Transverse colon (tissue), 3 donors: ENCODE data around the gene FBXO3.

ENCODE experiments used
- CTCF ChIP-seq, 5 experiments: fragments of 200-600 bp in 3 of 5; fragments of 450-650 bp in 2 of 5; sonication (generic) in 3 of 5; IDR thresholded peaks; 1 replicate in 2 of 5; 2 replicates in 3 of 5; pipeline ENCODE4 v1.5.1; 2016 to 2017; ENCODE audit warnings: antibody characterized with exemption in 5 of 5, inconsistent platforms in 3 of 5, mild to moderate bottlenecking in 2 of 5, moderate library complexity in 1 of 5
- POLR2A ChIP-seq: fragments of 450-650 bp; IDR thresholded peaks from one replicate; pipeline ENCODE4 v1.6.1; 2016; ENCODE audit warnings: antibody characterized with exemption, mild to moderate bottlenecking, moderate library complexity

DNA sequence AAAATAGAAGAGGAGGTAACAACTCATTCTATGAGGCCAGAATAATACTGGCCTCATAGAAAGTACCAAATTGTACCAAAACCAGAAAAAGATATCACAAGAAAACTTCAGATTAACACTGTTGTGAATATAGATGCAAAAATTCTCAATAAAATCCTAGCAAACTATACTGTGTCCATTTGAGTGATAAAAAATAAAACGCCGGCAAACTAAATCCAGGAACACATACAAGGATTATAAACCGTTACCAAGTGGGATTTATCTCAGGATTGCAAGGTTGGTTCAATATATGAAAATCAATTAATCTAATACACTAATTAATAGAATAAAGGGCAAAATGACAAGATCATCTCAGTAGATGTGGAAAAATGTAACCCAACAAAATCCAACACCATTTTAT lies 23.6 kb upstream of the FBXO3 start:
- TF ChIP-seq CTCF (IDR thresholded peaks at IDR 0.05) (no peak), POLR2A (no peak)
